GM20000 (cell line): Measurements from ENCODE around the gene ZNF398.
A peak's percentile ranks its signal among the peaks of the same experiment; 100 is the strongest.

ENCODE experiments used
- DNase-seq: peaks from one replicate; pipeline ENCODE4 v3.0.0; 2012; ENCODE audit warnings: low spot score
- TF ChIP-seq, protein P1 (sequence below): IDR thresholded peaks from 2 replicates; pipeline ENCODE4 v1.5.1; 2012; ENCODE audit warnings: mild to moderate bottlenecking, control low read depth; ENCODE audit errors: extremely low read depth, missing control alignments

Gene ZNF398, protein sequence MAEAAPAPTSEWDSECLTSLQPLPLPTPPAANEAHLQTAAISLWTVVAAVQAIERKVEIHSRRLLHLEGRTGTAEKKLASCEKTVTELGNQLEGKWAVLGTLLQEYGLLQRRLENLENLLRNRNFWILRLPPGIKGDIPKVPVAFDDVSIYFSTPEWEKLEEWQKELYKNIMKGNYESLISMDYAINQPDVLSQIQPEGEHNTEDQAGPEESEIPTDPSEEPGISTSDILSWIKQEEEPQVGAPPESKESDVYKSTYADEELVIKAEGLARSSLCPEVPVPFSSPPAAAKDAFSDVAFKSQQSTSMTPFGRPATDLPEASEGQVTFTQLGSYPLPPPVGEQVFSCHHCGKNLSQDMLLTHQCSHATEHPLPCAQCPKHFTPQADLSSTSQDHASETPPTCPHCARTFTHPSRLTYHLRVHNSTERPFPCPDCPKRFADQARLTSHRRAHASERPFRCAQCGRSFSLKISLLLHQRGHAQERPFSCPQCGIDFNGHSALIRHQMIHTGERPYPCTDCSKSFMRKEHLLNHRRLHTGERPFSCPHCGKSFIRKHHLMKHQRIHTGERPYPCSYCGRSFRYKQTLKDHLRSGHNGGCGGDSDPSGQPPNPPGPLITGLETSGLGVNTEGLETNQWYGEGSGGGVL

GRCh38 chr7:149147072-149147751 lies at the start of gene ZNF398:
Gene ZNF398 (plus strand): TSS chr7:149147453. CDS start chr7:149147743, 290 bp downstream.
- DNase-seq = peak; percentile 97
- TF ChIP-seq, protein P1, sequence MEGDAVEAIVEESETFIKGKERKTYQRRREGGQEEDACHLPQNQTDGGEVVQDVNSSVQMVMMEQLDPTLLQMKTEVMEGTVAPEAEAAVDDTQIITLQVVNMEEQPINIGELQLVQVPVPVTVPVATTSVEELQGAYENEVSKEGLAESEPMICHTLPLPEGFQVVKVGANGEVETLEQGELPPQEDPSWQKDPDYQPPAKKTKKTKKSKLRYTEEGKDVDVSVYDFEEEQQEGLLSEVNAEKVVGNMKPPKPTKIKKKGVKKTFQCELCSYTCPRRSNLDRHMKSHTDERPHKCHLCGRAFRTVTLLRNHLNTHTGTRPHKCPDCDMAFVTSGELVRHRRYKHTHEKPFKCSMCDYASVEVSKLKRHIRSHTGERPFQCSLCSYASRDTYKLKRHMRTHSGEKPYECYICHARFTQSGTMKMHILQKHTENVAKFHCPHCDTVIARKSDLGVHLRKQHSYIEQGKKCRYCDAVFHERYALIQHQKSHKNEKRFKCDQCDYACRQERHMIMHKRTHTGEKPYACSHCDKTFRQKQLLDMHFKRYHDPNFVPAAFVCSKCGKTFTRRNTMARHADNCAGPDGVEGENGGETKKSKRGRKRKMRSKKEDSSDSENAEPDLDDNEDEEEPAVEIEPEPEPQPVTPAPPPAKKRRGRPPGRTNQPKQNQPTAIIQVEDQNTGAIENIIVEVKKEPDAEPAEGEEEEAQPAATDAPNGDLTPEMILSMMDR = peak; percentile 78

DNA sequence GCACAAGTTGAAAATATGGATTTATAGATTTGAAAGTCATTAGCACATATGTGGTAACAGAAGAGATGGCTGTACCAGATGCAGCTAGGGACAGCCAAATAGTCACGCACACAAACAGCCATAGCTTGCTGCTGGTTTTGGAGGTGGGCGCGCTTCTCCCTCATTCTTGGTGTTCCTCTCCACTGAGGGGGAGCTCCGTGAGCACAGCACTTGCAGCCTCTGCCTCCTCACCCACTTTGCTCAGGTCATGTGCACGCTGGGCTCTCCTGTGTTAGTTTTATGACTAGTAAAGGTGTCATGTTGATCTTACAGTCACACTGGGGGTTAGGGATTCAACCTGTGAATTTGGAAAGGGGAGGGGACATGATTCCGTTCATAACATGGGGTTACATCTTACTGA lies 48.2 kb upstream of the ZNF398 start:
- TF ChIP-seq, protein P1 = no peak
- DNase-seq = no peak

- TF ChIP-seq, protein P1 = no peak
- DNase-seq = no peak
These were observed 46.4 kb upstream of the ZNF398 start for GRCh38 chr7:149100821-149101220.

- TF ChIP-seq, protein P1 = no peak
- DNase-seq = no peak
These were observed 44.6 kb upstream of the ZNF398 start for GRCh38 chr7:149102666-149103065.

- TF ChIP-seq, protein P1 = no peak
- no peak for DNase-seq
These were observed 43.8 kb upstream of the ZNF398 start for GRCh38 chr7:149103424-149103823.

DNA sequence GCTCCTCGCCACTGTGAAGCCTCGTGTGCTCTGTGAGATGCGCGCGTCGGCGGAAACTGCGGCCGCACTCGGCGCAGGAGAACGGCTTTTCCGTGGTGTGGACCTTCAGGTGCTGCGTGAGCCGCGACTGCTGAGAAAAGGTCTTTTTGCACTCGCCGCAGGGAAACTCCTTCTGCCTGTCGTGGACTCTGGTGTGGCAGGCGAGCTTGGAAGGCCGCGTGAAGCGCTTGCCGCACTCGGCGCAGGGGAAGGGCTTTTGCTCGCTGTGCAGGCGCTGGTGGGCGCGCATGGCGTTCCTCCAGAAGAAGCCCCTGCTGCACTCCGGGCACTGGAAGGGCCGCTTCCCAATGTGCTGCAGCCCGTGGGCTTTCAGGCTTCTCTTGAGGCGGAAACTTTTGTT lies 43.0 kb upstream of the ZNF398 start:
- TF ChIP-seq, protein P1 = no peak
- no peak for DNase-seq

DNA sequence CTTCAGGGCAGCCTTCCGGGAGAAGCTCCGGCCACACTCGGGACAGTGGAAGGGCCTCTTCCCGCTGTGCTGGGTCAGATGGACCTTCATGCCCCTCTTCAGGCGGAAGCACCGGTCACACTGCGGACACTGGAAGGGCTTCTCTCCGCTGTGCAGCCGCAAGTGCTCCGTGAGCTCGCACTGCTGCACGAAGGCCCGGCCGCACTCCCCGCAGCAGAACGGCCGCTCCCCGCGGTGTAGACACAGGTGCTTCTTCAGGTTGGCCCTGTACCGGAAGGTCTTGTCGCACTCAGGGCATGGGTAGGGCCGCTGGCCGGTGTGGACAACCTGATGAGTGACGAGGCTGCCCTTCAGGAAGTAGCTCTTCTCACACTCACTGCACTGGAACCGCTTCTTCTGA lies 42.5 kb upstream of the ZNF398 start:
- TF ChIP-seq, protein P1 = no peak
- DNase-seq = no peak
